HG03196 (cell line): ENCODE data around the gene YTHDF2.
"Not testable (repeated sequence)": the region's sequence is repeated elsewhere in the genome, so short reads cannot be mapped to it uniquely, and the experiment has no call there.

Experiments used
- ATAC-seq: cut with Tn5 transposase; IDR thresholded peaks from one replicate; pipeline ENCODE4 v1.9.1; 2021; ENCODE audit not compliant: unreplicated experiment

The YTHDF2 gene

GRCh38 chr1:28736450-28737306 lies at the start of gene YTHDF2:
YTHDF2 (plus strand) TSS chr1:28736940; CDS start chr1:28737121, 181 bp downstream.
- peak; percentile 95 for ATAC-seq

GRCh38 chr1:28691627-28692026 lies 45.1 kb upstream of the YTHDF2 start:
- not testable (repeated sequence) for ATAC-seq

GRCh38 chr1:28703629-28704028 lies 33.1 kb upstream of the YTHDF2 start:
- no peak for ATAC-seq

- ATAC-seq: no peak
Measured at GRCh38 chr1:28716336-28716735, 20.4 kb upstream of the YTHDF2 start.

GRCh38 chr1:28718166-28718565 lies 18.6 kb upstream of the YTHDF2 start:
- ATAC-seq: no peak

GRCh38 chr1:28718586-28719331 lies 18.0 kb upstream of the YTHDF2 start:
- ATAC-seq: no peak

- no peak for ATAC-seq
Measured at GRCh38 chr1:28719332-28719619, 17.5 kb upstream of the YTHDF2 start.

- no peak for ATAC-seq
Measured at GRCh38 chr1:28720376-28720775, 16.4 kb upstream of the YTHDF2 start.

GRCh38 chr1:28721927-28722326 lies 14.8 kb upstream of the YTHDF2 start:
- not testable (repeated sequence) for ATAC-seq

- ATAC-seq: not testable (repeated sequence)
Measured at GRCh38 chr1:28725365-28725764, 11.4 kb upstream of the YTHDF2 start.

- ATAC-seq: no peak
Measured at GRCh38 chr1:28735961-28736449, 735 bp upstream of the YTHDF2 start.

- no peak for ATAC-seq
Measured at GRCh38 chr1:28737307-28738132, 780 bp downstream of the YTHDF2 start.

- no peak for ATAC-seq
Measured at GRCh38 chr1:28740118-28740517, 3.4 kb downstream of the YTHDF2 start.

- no peak for ATAC-seq
Measured at GRCh38 chr1:28744184-28744583, 7.4 kb downstream of the YTHDF2 start.

GRCh38 chr1:28745653-28746173 lies 9.0 kb downstream of the YTHDF2 start:
- no peak for ATAC-seq

GRCh38 chr1:28750330-28750729 lies 13.6 kb downstream of the YTHDF2 start:
- no peak for ATAC-seq

GRCh38 chr1:28750771-28751294 lies 14.1 kb downstream of the YTHDF2 start:
- ATAC-seq: not testable (repeated sequence)

- ATAC-seq: no peak
Measured at GRCh38 chr1:28751315-28752060, 14.7 kb downstream of the YTHDF2 start.

GRCh38 chr1:28755701-28756100 lies 19.0 kb downstream of the YTHDF2 start:
- ATAC-seq: no peak

GRCh38 chr1:28756846-28757245 lies 20.1 kb downstream of the YTHDF2 start:
- no peak for ATAC-seq
